ENCODE data around the gene SLC18A3. TPM values are rescaled to one million over a fixed set of nuclear protein-coding genes. Genes with fewer than 3 reads are reported as not detected.

SLC18A3 gene
- total and polyA plus RNA-seq, 7 donors, result 0.16 to 2.5 (median 0.83) TPM; not detected in 3

DNA sequence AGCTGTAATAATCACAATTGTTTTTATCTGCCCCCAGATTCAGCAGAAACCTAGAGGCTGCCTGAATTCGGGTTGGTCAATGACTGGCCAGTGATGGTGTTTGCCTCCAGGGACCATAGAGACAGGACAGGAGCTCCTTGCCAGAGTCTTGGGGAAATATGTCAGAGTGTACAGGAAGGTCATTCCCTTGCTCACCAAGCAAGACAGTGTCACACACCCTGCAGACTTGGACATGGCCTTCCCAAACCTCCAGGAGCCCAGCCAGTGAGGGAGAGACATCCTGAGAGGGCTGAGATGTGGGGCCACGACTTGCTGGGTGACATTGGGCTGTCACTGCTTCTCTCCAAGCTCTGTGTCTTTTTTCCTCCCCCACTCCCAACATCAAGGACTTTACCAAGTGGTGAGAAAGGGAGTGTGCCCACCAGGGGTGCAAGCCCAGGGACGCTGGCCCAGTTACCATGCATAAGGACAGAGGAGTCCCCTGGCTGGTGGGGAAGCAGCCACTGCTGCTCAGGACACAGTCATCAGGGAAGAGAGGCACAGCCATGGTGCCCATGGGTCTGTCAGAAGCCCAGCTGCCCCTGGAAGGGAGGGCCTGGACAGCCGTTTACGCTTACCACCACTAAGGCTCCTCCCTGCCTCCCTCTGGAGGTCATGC lies 44.1 kb downstream of the SLC18A3 start:
- no peak for DNase-seq
- WGBS, 2 donors, result 59 to 69% methylated on average over 5 of the region's 5 CpGs

DNA sequence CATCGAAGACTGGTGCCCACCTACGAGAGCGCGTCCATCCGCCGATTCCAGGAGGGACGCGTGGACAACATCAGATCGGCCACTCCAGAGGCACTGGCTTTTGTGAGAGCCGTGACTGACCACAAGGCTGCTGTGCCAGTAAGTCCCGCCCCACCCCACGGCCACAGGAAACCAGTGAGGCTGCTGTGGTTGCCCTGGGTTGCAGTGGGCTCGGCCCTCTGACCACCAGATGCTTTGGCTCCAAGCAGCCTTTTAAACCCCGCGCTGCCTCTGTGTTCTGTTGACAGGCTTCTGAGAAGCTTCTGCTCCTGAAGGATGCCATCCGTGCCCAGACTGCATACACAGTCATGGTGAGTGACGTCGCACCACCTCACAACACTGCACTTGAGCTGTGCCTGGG lies 45.0 kb downstream of the SLC18A3 start:
- no peaks in the 10 kb centered on the region for H3K4me1 ChIP-seq
- H3K9me3 ChIP-seq, result no peaks in the 10 kb centered on the region
- peaks cover 0 to 11% (median 0%) of the 10 kb centered on the region in 3 donors for H3K27me3 ChIP-seq
- intact Hi-C loops (cut with DNase I), result no loop called here
- no peak overlapping the region for H3K27ac ChIP-seq
- no peak overlapping the region for H3K4me3 ChIP-seq
- H3K36me3 ChIP-seq, result no peaks in the 10 kb centered on the region
- WGBS, 2 donors, result 81 to 88% methylated on average over 18 of the region's 18 CpGs
- DNase-seq, result no peak
- TF ChIP-seq, protein P1, sequence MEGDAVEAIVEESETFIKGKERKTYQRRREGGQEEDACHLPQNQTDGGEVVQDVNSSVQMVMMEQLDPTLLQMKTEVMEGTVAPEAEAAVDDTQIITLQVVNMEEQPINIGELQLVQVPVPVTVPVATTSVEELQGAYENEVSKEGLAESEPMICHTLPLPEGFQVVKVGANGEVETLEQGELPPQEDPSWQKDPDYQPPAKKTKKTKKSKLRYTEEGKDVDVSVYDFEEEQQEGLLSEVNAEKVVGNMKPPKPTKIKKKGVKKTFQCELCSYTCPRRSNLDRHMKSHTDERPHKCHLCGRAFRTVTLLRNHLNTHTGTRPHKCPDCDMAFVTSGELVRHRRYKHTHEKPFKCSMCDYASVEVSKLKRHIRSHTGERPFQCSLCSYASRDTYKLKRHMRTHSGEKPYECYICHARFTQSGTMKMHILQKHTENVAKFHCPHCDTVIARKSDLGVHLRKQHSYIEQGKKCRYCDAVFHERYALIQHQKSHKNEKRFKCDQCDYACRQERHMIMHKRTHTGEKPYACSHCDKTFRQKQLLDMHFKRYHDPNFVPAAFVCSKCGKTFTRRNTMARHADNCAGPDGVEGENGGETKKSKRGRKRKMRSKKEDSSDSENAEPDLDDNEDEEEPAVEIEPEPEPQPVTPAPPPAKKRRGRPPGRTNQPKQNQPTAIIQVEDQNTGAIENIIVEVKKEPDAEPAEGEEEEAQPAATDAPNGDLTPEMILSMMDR (IDR thresholded peaks at IDR 0.05), result no peak
- no peak for TF ChIP-seq EP300 (IDR thresholded peaks at IDR 0.05)
- no peak for TF ChIP-seq POLR2AphosphoS5 (IDR thresholded peaks at IDR 0.05)
- no peak for TF ChIP-seq POLR2A (IDR thresholded peaks at IDR 0.05)

More for the DNA sequence above, 44.1 kb downstream of the SLC18A3 start:
- TF ChIP-seq EP300 (IDR thresholded peaks at IDR 0.05), result no peak
- TF ChIP-seq, protein P1 (IDR thresholded peaks at IDR 0.05), result no peak
- no peak for TF ChIP-seq POLR2AphosphoS5 (IDR thresholded peaks at IDR 0.05)
- TF ChIP-seq POLR2A (IDR thresholded peaks at IDR 0.05), result no peak
- intact Hi-C loops (cut with DNase I), result no loop called here
- Histone ChIP-seq H3K9me3 (no peaks in the 10 kb centered on the region), H3K36me3 (no peaks in the 10 kb centered on the region), H3K4me3 (no peak overlapping the region), H3K4me1 (no peaks in the 10 kb centered on the region), H3K27me3 (peaks cover 0 to 11% (median 0%) of the 10 kb centered on the region in 3 donors), H3K27ac (no peak overlapping the region)

DNA sequence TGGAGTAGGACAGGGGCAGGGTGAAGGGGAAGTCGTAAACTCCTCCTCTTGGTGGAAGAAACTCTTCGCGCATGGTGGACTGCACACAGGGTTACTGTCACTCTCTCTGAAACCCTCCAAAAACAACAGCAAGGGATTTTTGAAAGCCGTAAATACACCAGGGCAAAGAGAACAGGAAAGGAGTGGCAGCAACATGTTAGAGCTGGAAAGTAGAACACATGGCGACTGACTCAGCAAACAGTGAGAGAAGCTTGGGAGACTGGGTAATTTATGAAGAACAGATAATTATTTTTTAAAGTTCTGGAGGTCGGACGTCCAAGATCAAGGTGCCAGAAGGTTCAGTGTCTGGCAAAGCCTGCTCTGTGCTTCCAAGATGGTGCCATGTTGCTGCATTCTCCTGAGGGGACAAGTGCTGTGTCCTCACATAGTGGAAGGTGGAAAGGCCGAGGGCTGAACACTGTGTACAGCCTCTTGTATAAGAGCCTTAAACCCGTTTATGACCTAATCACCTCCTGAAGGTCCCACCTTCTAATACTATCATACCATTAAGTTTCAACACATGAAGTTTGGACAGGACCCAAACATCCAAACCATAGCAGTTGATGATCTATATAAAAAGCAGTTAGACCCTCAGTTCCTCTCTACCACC lies 46.9 kb downstream of the SLC18A3 start:
- H3K9me3 ChIP-seq, result no peaks in the 10 kb centered on the region
- H3K36me3 ChIP-seq, result no peaks in the 10 kb centered on the region
- intact Hi-C loops (cut with DNase I), result no loop called here
- no peak overlapping the region for H3K4me3 ChIP-seq
- no peak for DNase-seq
- WGBS, 2 donors, result 79 to 83% methylated on average over 9 of the region's 9 CpGs
- H3K4me1 ChIP-seq, result no peaks in the 10 kb centered on the region
- peaks cover 0 to 8% (median 0%) of the 10 kb centered on the region in 3 donors for H3K27me3 ChIP-seq
- H3K27ac ChIP-seq, result no peak overlapping the region
- TF ChIP-seq, protein P1 (IDR thresholded peaks at IDR 0.05), result no peak
- TF ChIP-seq EP300 (IDR thresholded peaks at IDR 0.05) (no peak), POLR2AphosphoS5 (IDR thresholded peaks at IDR 0.05) (no peak), POLR2A (IDR thresholded peaks at IDR 0.05) (no peak)

DNA sequence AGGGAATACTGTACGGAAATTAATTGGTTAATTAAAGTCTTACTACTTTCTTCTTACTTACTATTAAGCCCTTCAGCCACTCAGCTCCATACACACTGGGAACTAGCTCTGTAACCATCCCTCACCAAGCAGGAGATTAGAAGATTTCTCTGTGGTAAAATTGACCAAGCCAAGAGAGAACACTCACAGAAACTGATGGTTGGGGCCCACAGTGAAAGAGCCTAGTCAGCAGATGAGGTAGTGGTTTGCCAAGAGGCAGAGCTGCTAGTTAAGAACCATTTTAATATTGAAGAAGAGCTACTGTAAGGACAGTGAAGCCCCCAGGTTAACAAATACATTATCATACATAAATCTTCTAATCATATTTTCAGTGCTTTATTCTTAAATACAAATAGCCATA lies 47.5 kb downstream of the SLC18A3 start:
- Histone ChIP-seq H3K9me3 (no peaks in the 10 kb centered on the region), H3K36me3 (no peaks in the 10 kb centered on the region), H3K4me1 (no peaks in the 10 kb centered on the region), H3K4me3 (no peak overlapping the region), H3K27ac (no peak overlapping the region), H3K27me3 (peaks cover 0 to 8% (median 0%) of the 10 kb centered on the region in 3 donors)
- no peak for DNase-seq
- WGBS, 2 donors, result 83 to 89% methylated on average over 1 of the region's 1 CpG
- intact Hi-C loops (cut with DNase I), result no loop called here
- TF ChIP-seq POLR2AphosphoS5 (IDR thresholded peaks at IDR 0.05) (no peak), POLR2A (IDR thresholded peaks at IDR 0.05) (no peak), EP300 (IDR thresholded peaks at IDR 0.05) (no peak)
- TF ChIP-seq, protein P1 (IDR thresholded peaks at IDR 0.05), result no peak

All from sigmoid colon (tissue), 7 donors.